HepG2 (cell line): ENCODE measurements around the gene THRAP3. TPM values are rescaled to one million over a fixed set of nuclear protein-coding genes. Genes with fewer than 3 reads are reported as not detected.
A peak's percentile ranks its signal among the peaks of the same experiment; 100 is the strongest.

ENCODE experiments used
- AHDC1 ChIP-seq: sonication (generic); formaldehyde crosslinking; IDR thresholded peaks from 2 replicates; pipeline ENCODE4 v1.5.1; 2020; ENCODE audit warnings: mild to moderate bottlenecking, missing genetic modification reagents, borderline replicate concordance
- AKAP8 ChIP-seq: sonication (generic); formaldehyde crosslinking; IDR thresholded peaks from 2 replicates; pipeline ENCODE4 v1.5.1; 2020; ENCODE audit warnings: mild to moderate bottlenecking, missing genetic modification reagents
- BORCS8-MEF2B ChIP-seq: sonication (generic); formaldehyde crosslinking; IDR thresholded peaks from 2 replicates; pipeline ENCODE4 v1.8.0; 2022; ENCODE audit warnings: mild to moderate bottlenecking, missing genetic modification reagents
- CSRNP1 ChIP-seq: sonication (generic); formaldehyde crosslinking; IDR thresholded peaks from 2 replicates; pipeline ENCODE4 v1.8.1; 2023; ENCODE audit warnings: mild to moderate bottlenecking, missing genetic modification reagents
- DDIT3 ChIP-seq: sonication (generic); formaldehyde crosslinking; IDR thresholded peaks from 2 replicates; pipeline ENCODE4 v1.4.0; 2020; ENCODE audit warnings: mild to moderate bottlenecking, missing genetic modification reagents
- HOXA3 ChIP-seq: sonication (generic); formaldehyde crosslinking; IDR thresholded peaks from 2 replicates; pipeline ENCODE4 v1.5.0; 2020; ENCODE audit warnings: missing genetic modification reagents
- HOXA5 ChIP-seq: sonication (generic); formaldehyde crosslinking; IDR thresholded peaks from 2 replicates; pipeline ENCODE4 v1.4.0; 2020; ENCODE audit warnings: missing genetic modification reagents
- KDM1A ChIP-seq: IDR thresholded peaks from 2 replicates; pipeline ENCODE4 v1.6.1; 2016; ENCODE audit warnings: missing compliant biosample characterization
- KLF13 ChIP-seq: sonication (generic); formaldehyde crosslinking; IDR thresholded peaks from 2 replicates; pipeline ENCODE4 v1.4.0; 2020; ENCODE audit warnings: mild to moderate bottlenecking, missing genetic modification reagents
- NR2F6 ChIP-seq, 2 experiments: IDR thresholded peaks; 2 replicates each; pipeline ENCODE4 v1.6.1; 2016; ENCODE audit warnings: antibody characterized with exemption in 1 of 2, mild to moderate bottlenecking in 1 of 2
- PCBP1 ChIP-seq: fragments of 200-400 bp; formaldehyde crosslinking; IDR thresholded peaks from 2 replicates; pipeline ENCODE4 v1.6.1; 2017; ENCODE audit warnings: mild to moderate bottlenecking, low read depth, low read length, borderline replicate concordance
- USF2 ChIP-seq, 2 experiments: sonication (generic) in 1 of 2; formaldehyde crosslinking in 1 of 2; IDR thresholded peaks; 2 replicates each; pipeline versions ENCODE4 v1.5.1 to v1.6.1; 2011 to 2020; ENCODE audit warnings: borderline replicate concordance in 1 of 2, low read depth in 1 of 2, low read length in 1 of 2, mild to moderate bottlenecking in 1 of 2, missing genetic modification reagents in 1 of 2, moderate library complexity in 1 of 2
- ZNF12 ChIP-seq: sonication (generic); formaldehyde crosslinking; IDR thresholded peaks from 2 replicates; pipeline ENCODE4 v1.5.0; 2020; ENCODE audit warnings: missing genetic modification reagents
- ZNF605 ChIP-seq: sonication (generic); formaldehyde crosslinking; IDR thresholded peaks from 2 replicates; pipeline ENCODE4 v1.8.0; 2022; ENCODE audit warnings: mild to moderate bottlenecking, missing genetic modification reagents
- ZNF691 ChIP-seq: sonication (generic); formaldehyde crosslinking; IDR thresholded peaks from 2 replicates; pipeline ENCODE4 v1.4.0; 2020; ENCODE audit warnings: missing genetic modification reagents, low read depth, mild to moderate bottlenecking, borderline replicate concordance
- ZNF788 ChIP-seq: sonication (generic); formaldehyde crosslinking; IDR thresholded peaks from 2 replicates; pipeline ENCODE4 v1.5.0; 2020; ENCODE audit warnings: mild to moderate bottlenecking, missing genetic modification reagents, borderline replicate concordance
- ZSCAN30 ChIP-seq: sonication (generic); formaldehyde crosslinking; IDR thresholded peaks from 2 replicates; pipeline ENCODE4 v1.5.0; 2020; ENCODE audit warnings: mild to moderate bottlenecking, missing genetic modification reagents
- polyA plus RNA-seq, 8 experiments: library from polyadenylated mRNA; depleted of rRNA in 3 of 8; stranded (reverse) in 7 of 8; unstranded in 1 of 8; fragments of >200 nt; fragmentation: Illumina TruSeq in 4 of 8; extraction: Trizol in 4 of 8; gene quantifications; 2 replicates each; pipeline versions ENCODE4 v1.2.1 to v1.2.3, GENCODE V29; 2011 to 2016; ENCODE audit warnings: low read depth in 4 of 8, missing spikeins in 1 of 8, mixed read lengths in 1 of 8; ENCODE audit not compliant: insufficient read depth in 1 of 8
- total RNA-seq, 5 experiments: library from RNA; depleted of rRNA; stranded (reverse); fragments of >200 nt; fragmentation: Illumina TruSeq; extraction: Trizol; gene quantifications; 2 replicates each; pipeline ENCODE4 v1.2.3, GENCODE V29; 2016; ENCODE audit warnings: low read depth in 1 of 5

Gene THRAP3
- total and polyA plus RNA-seq, 2 of the 13 experiments (the other 11 are each of a cell fraction or from before 2014, with no cell fraction given), result 45.0 to 92.6 TPM

- TF ChIP-seq CSRNP1 (CRISPR knock-in tag) (peak; percentile 54; the same call in 1 of the 2 replicates), KDM1A (CRISPR knock-in tag) (peak; percentile 11), NR2F6 (IDR thresholded peaks at IDR 0.05) (no peak), NR2F6 (CRISPR knock-in tag; IDR thresholded peaks at IDR 0.05) (0 out of 2 replicates have a peak, but pooled peaks have one; percentile 16), AKAP8 (CRISPR knock-in tag) (peak; percentile 96), KLF13 (CRISPR knock-in tag) (no peak), HOXA3 (CRISPR knock-in tag) (peak; percentile 41; the same call in 1 of the 2 replicates), ZNF691 (CRISPR knock-in tag) (peak; percentile 71; the same call in 1 of the 2 replicates), ZNF12 (peak; percentile 42; the same call in 1 of the 2 replicates), ZSCAN30 (no peak), USF2 (IDR thresholded peaks at IDR 0.05; ENCODE audit: low read depth, low read length) (no peak), USF2 (CRISPR knock-in tag; IDR thresholded peaks at IDR 0.05; ENCODE audit: borderline replicate concordance) (no peak), ZNF788 (CRISPR knock-in tag) (peak; percentile 85; the same call in 1 of the 2 replicates), ZNF605 (CRISPR knock-in tag) (peak; percentile 60), DDIT3 (no peak), AHDC1 (CRISPR knock-in tag) (no peak), HOXA5 (CRISPR knock-in tag) (peak; percentile 77; the same call in 1 of the 2 replicates), BORCS8-MEF2B (CRISPR knock-in tag) (peak; percentile 65; the same call in 1 of the 2 replicates), PCBP1 (peak; percentile 28; the same call in 1 of the 2 replicates)
Measured at GRCh38 chr1:36323636-36324352, 99.6 kb downstream of the THRAP3 start, which contains the start of gene EVA1B (continued).
